Non-pigmented ciliary epithelial cell (primary cell): Measurements from ENCODE around the gene LSAMP.

Source experiments
- DNase-seq: peaks from one replicate; pipeline ENCODE4 v3.0.0-alpha.2; 2010; ENCODE audit warnings: low read depth

The LSAMP gene

DNA sequence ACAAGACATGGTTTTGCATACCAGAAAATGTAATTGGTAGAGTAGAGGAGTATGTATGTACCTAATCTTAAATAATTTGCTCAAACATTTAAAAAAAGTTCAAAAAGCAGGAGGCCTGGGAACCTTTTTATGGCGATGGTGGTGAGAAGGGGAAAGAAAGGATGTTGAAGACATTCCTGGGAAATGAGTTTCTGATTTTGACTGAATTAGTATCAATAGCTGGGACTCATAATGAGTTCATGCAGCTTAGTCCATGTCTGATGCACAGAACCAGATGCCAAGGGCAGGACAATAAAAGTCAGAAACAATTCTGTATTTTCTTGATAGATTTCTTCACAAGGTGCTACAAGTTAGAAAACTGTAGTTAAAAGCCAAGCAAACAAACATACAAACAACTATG lies 426.6 kb downstream of the LSAMP start:
- no peak for DNase-seq

DNA sequence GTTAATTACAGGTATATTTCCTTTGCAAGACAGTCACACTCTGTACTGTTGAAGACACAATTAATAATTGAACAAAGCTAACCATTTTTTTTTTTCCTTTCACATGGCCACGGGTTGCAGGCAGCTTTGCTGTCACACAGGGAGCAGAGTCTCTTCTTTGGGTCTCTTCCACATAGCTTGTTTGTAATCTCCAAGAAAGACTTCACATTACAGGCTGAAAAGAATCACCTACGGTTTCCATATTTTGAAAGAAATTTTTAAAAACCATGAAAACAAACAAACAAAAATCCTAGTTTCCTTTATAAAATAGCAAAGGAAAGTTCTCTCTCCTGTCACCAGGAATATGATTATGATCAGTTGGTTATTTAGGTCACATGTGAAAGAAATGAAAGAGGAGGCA lies 429.4 kb downstream of the LSAMP start:
- no peak for DNase-seq

DNA sequence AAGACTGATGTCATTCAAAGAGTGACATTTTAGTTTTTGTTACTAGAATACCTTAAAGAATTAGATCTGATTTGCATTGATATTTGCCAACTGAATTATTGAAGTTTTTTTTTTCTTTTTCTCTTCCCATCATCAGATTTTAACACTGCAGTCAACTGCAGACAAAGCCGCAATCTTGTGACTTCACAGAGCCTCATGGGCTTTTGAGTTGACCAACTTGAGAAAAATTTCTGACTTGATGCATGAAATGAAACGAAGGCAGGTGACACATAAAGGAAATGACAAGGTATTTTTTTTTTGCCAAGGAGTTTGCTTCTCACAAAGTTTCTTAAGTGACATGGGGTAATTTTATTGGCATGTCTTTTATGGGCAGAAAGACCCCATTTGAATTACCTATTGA lies 438.3 kb downstream of the LSAMP start:
- no peak for DNase-seq

DNA sequence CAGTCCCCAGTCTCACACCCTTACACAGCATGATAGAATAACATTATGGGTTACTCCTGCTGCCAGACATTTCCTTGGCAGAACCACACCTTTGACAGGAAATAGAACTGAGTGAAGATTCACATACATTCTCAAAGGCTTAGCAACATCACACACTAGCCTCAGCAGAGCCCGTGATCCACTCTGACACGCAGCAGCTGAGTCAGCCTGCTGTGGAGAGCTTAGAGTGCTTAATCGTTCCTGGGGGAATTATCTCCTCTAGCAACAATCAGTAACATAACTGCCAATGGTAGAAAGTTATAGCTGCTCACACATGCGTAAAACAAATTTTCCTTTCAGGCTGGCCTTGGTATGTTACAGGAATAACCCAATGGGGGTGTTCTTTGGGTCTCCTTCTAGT lies 439.9 kb downstream of the LSAMP start:
- peak; percentile 87 for DNase-seq

DNA sequence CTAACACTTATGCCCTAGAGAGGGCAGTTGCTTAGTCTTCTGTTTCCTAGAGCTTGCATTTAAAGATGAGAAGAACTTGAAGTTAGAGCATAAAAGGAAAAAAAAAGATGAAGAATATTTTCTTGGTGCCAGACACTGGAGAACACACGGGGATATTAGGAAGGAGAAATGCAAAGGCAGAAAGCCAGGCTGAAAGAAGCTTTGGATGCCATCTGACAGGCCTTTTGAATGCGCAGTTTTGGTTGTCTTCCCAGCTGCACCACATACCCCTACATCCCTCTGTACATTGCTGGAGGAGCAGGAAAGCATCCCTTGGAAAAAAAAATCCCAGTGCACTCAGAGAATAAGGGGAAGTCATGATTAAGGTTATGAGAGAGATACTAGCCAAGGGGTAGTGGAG lies 443.1 kb downstream of the LSAMP start:
- no peak for DNase-seq

DNA sequence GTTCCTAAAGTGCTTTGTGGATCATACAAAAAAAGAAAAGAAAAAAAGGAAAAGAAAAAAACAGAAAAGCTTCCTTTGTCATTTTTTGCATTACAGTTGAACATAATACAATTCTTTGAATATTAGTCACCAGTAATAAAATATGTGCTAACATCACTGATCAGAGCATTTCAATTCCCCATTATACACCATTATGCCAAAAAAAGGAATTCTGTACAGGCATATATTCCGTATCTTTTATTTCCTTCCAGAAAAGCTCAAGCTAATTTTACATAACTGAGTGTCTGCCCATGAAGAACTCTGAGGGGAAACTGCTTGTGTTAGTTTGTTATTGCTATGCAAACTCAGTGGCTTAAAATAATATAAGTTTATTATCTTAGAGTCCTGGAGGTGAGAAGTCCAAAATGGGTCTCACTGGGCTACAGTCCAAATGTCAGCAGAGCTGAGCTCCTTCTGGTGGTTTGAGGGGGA lies 444.1 kb downstream of the LSAMP start:
- no peak for DNase-seq

DNA sequence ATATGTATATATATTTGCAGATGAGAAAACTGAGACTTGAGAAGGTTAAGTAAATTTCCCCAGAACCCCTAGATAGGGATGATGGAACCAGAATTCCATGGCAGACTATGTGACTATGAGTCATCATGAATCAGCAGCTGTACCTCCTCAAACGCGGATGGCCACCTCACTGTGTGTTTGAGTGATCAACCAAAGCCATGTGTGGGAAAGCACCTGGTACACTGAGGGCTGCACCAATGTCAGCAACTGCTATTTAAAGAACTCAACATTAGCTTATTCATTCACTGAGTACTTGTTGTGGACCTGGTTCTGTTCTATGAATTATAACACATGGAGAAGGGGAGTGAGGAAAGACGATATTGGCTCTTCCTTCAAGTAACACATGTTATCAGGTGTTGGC lies 445.0 kb downstream of the LSAMP start:
- DNase-seq: peak; percentile 92

DNA sequence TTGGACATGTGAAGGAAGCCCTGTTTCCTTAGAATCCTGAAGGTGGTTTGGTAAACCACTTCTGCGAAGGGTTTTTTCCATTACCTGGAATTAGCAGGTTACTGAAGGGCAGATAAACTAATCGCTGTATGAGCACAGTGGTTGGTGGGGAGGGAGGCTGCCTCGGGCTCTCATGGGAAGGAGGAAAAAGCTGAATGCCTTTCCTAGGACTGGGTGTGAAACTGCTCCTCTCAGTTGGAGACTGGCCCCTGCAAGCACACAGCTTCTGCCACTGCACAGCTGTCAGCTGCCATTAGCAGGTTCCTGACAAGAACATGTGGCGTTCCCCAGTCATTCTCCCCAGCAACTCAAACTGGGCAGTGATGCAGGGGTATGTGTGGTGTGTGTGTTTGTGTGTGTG lies 445.7 kb downstream of the LSAMP start:
- DNase-seq: no peak

DNA sequence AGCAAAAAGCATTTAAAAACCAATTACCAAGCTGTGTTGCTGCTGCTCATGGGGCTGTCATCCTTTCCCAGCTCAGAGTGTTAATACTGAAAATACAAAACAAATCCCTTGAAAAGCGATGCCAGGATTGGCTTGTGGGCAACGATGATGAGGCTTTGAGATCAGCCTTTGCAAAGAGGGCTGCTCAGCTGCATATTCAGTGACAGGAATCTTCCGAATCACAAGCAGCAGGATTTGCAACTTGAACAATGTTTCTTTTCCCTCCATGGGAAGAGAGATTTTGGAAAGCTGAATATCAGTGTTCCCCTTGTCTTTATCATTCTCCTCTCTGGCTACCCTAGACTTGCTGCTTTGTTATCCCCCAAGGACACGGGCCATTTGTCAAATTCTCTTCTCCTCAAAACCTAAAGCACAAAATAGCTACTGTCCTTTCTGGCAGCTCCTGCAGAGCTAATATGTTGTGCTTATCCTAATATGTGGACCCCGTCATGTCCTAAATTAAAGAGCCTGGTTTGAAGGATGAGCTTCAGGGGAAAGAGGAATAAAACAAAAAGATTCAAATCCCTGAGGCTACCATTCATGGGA lies 446.2 kb downstream of the LSAMP start:
- no peak for DNase-seq

DNA sequence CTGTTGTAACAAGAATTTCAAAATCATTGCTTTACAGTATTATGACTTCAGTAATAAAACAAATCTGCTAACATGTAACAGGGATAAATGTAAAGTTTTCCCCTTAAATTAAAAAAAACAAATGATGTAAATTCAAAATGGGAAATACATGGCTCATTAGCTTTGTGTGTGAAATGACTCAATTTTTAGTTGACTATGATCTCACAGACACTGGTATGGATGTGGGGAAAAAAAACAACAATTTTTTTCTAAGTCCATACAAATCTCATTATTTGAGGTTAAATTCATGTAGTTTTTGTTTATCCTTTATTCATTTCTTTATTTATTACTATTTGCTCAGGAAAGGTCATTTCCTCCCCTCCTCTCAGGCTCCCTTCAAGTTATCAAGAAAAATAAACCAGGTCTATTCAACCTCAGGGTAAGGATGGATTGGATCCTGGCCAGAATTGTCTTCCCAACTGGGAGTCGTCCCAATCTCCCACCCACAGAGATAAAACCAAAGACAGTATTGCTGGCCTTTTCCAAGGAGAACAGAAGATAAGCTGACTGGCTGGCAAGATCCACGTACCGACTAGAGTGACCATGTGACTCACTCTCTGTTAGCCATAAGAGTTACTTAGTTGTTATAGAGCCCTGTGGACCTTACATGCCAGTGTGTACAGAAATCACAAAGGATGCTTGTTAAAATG lies 448.7 kb downstream of the LSAMP start:
- DNase-seq: no peak

DNA sequence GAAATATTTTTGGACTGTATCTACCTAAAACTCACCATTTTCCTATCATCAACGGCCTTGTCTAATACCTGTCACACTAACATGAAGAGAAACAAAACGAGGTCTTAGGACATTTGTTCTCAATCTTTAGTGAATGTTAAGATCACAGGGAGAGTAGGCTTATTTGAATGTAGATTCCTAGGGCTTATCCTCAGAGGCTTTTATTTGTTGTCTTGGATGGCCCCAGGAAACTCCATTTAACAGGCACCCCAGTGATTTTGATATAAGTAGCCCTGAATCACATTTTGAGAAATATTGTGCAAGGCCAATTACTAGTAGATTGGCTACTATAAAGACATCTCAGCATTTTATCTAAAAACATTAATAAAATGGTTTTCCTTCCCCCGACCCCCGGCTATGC lies 454.6 kb downstream of the LSAMP start:
- DNase-seq: no peak

DNA sequence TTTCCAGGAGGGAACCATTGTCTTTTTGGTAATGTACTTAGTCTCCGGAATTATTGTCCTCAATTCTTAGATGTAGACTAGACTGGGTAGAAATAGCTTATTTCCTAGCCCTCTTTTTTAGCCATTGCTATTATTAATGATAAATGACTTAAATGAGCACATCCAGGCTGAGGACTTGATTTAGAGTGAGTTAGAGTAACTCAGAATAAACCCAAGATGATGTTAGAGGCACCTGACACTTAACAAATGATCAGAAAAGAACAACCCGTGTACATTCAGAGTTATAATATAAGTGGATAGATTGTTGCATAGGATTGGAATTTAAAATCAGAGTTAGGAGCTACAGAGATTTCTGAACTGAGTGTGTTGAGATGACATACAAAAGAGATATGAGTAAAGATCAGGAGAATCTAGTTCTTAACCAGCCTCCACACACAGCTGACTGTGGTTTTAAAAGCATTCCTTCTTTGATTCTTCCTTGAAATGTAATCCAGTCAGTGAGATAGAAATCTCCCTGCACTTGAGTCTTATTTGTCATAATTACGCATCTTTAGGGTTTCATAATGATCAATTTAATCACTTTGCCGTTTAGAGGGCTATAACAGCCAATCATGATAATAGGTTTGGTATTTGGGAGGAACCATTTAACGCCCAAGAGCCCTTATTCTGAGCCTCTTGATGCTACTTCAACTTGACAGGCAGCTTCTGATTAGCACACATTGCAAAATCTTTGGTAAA lies 455.4 kb downstream of the LSAMP start:
- peak; percentile 65 for DNase-seq

DNA sequence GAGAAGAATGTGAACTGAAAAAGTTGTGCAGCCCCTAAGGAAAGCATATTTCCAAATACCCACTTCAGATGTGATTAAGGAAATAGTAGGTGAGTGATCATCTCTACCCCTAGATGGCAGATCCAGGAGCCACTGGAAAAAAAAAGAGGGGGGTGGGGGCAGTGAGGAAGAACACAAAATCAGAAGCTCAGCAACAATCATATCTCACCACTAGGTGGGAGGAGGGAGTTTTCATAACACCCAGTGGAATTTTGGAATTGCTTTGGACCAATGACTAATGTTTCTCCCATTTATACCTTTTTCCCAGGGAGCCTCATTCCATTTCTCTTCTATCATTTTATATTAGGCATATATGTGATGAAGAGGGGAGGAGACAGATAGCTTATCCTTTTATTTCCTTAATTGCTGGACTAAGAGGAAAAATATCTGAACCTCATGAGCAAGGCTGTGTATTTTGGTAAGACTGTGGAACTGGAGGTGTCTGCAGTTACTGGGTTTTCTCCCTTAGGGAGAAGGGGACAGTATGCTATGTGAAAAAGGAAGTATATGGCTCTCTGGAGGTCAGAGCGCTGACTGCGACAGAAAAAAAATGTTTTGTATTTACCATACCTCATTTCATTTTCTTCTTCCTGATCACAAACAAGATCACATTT lies 458.6 kb downstream of the LSAMP start:
- DNase-seq: no peak

DNA sequence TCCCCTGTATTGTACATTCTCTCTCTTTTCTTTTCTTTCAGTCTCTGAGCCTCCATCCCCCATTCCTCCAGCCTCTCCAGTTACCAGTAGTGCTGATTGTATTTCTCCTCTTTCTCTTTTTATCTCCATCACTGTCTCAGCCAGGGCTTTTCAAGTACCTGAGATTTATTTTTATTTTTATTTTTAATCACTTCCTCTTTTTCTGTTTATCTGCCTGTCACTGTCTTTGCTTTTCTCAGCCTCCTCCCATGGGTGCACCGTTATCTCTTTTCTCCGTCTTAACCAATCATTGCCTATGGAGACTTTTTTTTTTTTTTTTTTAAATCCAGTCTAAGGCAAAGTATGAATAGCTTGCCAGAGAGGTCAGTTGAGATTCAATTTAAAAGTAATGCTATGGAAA lies 462.7 kb downstream of the LSAMP start:
- no peak for DNase-seq

DNA sequence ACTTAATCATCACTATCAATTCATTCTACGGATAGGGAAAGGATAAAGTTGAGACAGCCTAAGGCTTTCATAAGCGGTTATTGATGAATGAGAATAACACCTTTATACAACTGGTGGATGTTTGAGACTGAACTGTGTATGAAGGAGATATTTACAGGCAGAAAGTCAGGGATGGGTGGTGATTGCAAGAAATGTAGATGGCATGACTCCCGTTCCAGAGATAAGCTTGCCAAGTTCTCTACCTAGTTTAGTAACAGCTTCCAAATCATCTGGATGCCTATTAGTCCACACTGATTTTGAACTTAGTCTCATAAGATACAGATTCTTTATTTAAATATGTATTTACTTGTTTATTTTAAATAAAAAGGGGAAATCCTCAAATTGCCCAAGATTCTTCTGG lies 463.2 kb downstream of the LSAMP start:
- DNase-seq: no peak

DNA sequence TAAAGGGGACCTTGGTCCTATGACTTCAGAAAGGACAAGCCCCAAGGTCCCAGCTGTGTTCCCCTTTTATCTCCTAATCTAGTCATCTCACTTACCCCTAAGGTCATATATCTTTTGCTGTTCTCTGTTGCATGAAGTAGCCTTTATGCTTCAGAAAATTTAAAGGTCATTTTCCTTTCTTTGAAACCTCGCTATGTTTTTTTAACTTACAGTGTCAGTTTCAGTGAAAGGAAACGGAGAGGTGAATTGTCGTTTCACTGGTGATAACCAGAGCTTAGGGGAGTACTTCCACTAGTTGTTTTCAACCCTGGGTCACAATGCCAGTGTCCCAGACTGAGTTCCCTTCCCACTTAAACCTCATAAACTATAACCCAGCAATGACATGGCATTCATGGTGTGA lies 464.6 kb downstream of the LSAMP start:
- no peak for DNase-seq

DNA sequence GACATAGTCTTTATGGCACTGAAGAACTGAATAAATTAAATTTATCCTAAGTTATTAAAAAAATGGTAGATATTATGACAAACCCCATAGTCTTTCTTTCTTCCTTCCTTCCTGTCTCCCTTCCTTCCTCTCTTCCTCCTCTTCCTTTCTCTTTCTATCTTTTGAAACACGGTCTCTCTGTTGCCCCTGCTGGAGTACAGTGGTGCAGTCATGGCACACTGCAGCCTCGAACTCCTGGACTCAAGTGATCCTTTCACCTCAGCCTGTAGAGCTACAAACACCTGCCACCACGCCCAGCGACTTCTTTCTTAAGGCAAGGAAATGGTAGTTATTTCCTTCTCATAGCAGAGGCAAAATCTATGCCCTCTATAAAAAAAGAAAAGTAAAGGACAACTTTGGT lies 467.4 kb downstream of the LSAMP start:
- DNase-seq: no peak

DNA sequence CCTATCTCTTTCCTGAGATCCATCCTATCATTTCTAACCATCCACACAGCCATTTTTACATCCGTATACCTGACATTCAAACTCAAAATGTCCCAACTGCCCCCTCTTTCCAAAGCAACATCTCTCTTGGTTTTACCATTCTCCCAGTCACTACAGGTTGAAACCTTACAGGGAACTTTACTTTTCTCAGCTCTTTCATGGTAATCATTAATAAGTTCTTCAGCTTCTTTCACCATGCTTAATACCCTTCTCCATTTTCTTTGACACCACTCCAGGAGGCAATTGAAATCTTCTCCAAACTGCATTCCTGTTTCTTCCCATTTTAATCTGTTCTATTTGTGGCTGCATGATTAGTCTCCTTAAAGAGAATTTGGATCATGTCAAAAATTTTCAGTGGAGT lies 469.5 kb downstream of the LSAMP start:
- no peak for DNase-seq

DNA sequence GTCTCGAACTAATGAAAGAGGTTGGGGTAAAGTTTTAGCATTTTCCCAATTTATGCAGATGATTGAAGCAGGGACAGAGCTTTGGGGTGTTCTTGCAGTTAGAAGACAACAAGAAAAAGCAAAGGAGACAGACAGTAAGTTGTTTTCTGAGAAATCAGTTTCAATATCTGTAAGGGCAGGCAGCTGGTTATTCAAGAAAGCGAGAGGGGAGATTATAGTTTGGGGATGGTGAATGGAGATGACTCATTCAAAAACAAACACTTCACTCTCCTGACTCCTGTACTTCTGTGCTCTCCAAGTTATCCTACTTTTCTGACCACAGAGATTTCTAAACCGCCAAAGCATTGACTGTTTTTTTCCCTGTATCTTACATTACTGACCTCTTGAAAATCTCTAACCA lies 469.9 kb downstream of the LSAMP start:
- peak; percentile 69 for DNase-seq

DNA sequence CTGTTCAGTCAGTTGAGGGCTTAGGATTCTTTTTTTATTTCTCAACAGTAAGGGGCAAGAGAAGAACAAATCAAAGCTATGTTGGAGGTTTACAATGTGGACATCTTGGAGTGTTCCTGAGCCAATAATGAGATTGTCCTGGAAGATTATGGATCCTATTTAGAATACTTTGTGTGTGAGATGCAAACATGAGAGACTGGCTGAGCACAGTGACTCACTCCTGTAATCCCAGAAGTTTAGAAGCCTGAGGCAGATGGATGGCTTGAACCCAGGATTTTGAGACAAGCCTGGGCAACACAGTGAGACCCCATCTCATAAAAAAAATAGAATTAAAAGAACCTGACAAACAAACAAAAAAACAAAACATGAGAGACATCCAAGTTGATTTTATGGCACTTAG lies 470.3 kb downstream of the LSAMP start:
- no peak for DNase-seq

DNA sequence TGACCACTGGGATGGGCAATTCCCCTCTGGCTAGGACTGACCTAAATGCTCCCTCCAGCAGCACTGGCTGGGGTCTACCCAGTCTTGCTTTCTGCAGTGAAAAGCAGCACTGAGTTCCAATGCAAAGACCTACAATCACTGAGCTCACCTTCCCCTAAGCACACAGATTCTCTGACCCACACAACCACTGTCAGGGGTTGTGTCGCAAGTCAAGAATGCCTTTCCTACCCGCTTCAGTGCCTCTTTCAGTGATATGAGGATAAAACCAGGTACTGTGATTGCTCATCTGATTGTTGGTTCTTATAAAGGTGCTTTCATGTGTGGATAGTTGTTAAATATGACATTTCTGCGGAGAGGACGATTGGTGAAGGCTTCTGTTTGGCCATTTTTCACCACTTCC lies 476.4 kb downstream of the LSAMP start:
- DNase-seq: no peak

DNA sequence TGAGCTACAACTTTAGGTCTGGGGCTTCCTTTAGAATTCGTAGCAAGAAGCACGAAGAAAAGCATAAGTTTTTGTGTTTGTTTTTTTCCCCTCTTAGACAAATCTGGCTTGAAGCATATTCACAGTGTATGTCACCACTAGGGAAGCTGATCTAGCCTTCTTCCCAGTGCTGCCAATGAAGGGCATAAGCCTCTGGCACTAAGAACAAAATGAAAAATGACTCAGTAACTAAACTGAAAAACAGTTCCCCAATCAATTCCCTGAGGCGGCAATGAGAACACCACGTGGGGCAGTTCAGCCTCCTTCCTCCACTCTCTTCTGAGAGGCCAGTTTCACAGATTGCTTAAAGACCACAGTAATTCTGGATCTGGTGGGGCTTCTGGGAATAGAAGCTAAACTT lies 483.9 kb downstream of the LSAMP start:
- DNase-seq: no peak

DNA sequence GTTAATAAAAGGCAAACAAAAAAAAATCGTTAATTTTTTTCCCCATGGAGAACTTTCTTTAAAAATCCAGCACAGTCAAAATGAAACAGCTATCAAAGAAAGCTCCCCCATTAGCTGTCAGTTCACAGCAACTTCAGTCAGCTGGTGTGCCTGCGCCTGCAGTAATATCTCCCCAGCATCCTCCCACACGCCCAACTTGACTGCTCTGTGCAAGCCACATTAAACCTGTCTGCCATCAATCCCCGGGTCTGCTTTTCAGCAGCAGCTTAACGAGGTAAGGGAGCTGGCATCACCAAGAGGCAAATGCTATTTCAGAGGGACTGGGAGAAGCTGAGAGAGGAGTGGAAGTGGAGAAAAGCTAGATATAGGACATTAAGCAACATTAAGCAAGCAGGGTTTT lies 484.5 kb downstream of the LSAMP start:
- DNase-seq: no peak
